Muscle of back (tissue), 11 donors: Measurements from ENCODE around the gene CACNA1G. TPM values are rescaled to one million over a fixed set of nuclear protein-coding genes. Genes with fewer than 3 reads are reported as not detected.

Experiments
- DNase-seq, 3 donors: peaks; one replicate each; pipeline versions ENCODE4 v3.0.0 to v3.0.0-alpha.2; 2013
- polyA plus RNA-seq, 10 donors: library from polyadenylated mRNA; unstranded; fragments of 120-200 nt; gene quantifications; one replicate each; pipeline ENCODE4 v1.2.1, GENCODE V29; 2013; ENCODE audit not compliant: insufficient read length in 10 of 10

The CACNA1G gene
- polyA plus RNA-seq, 10 donors = 6.4 to 15.2 (median 7.7) TPM

DNA sequence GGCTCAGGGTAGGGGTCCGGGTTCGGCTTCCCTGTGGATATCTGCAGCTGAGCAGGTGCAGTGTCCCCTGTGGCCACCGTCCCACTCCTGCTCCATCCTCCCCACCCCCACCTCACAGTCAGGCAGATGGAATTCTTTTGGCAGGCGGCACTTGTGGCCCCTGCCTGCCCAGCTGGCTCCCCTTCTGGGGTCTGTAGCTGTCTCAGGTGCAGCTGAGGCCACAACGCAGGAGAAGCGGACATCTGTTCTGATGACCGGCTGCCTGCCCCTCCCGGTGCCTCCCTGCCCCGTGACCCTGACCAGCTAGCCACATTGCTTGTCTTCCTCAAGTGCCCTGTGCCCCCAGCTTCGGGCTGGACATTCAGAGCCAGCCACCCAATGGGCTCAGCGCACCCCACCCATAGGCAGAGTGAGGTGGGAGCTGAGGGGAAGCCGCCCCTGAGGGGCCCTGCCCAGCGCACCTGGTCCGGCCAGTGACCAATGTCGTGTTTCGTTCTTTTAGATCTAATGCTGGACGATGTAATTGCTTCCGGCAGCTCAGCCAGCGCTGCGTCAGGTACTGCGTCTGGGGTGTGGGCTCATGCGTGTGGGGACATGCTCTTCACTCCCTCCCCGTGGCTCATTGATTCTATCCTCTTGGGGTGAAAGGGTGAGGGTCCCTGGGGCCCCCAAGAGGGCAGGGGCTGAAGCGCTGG lies 49.0 kb downstream of the CACNA1G start:
- DNase-seq = no peak

DNA sequence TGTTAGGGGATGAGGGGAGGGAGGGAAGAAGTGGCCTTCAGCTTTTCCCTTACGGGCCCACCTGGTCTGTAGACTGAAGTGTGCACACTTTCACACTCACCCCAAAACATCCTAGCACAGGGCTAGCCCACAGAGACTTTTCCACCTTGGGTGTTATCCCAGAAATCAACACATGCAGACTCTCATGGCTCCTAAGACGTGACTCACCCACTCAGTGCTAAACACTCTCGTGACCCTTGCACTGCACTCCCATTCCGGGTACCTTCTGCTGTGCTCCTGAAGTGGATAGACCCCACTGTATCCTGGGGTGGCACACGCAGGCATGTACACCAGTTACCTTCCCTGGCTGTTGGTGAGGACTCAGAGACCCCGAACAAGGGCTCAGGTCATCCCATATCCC lies 51.1 kb downstream of the CACNA1G start:
- DNase-seq = no peak

DNA sequence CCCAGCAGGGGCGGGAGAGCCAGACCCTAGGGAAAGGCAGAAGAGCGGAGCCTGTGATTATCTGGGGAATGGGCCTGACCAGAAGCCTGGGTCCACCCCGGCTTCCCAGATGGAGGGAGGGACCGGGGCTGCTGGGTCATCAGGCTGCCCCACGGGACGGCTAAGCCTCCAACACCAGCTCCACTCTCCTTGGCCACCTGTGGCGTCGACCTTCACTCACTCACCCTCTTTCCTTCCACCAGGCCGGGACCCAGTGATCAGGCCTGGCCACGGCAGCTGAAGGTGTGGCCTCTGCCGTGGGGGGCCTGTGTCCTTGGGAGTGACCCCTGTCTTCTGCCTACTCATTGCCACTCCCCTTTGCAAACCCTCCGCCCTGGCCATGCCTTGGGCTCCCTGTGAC lies 51.8 kb downstream of the CACNA1G start:
- no peak for DNase-seq

DNA sequence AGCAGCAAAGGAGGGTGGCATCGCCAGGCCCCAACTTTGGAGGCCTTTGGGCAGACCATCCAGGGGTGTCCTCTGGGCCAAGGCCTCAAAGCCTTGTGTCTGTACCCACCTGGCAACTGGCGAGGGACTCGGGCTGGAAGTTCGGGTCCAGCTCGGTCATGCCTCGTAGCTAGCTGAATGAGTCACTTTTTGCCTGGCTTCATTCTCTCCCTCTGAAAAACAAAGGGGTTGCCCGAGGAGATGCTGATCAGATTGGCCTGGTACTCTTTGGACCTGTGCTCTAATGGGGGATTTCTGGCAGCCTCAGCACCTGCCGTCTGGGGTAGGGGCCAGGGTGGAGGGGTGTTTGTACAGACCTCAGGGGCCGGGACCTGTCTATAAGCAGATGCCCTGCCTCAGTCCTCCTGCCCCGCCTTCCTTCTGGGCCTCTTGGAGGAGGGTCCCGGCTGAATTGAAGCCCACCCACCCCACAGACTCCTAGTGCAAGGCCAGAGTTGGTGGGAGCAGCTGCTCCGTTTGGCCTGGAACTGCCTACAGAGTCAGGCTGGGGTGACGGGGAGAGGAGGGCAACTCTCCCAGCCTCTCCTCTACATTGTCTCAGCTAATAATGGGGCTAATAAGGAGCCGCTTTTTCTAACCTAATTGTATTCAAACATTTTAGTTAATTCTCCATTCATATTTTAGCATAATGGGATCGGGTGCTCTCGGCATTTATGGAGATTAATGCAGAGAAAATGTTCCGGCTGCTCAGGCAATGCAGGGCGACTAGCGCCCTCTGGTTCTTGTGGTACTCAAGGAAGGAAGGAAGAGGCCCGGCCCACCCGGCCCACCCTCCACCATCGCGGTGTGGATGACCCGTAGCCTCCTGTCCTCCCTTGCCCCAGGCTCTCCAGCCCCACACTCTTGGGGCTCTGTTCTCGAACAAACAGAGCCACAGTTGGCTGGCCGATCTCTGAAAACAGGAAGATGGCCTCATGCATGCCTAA lies 52.8 kb downstream of the CACNA1G start:
- DNase-seq = peak in 1 of 3 donors; percentile 42

DNA sequence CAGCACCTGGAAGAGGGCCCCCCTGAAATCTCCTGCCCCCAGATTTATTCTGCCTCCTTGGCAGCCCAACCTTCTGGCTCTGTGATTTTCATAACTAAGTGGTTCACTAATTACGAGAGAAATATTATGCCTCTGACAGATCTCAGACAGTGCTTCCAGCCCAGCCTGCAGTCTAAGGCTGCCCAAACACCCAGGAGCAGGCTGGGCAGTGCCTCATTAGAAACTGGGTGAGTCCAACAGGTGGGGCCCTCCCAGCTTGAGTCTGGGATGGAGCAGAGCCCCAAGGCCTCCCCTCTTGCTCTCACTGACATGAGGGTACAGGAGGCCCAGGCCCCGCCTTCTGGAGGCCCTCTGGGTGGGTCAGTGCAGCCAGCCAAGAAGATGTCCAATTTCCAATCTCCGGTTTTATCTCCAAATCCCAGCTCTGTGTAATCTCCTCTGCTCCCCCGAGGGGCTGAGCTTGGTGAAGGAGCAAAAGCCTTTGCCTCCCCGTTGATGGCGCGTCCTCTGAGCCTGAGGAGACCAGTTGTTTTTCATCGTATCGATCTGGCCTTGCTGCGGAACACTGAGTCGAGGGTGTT lies 54.0 kb downstream of the CACNA1G start:
- no peak for DNase-seq

DNA sequence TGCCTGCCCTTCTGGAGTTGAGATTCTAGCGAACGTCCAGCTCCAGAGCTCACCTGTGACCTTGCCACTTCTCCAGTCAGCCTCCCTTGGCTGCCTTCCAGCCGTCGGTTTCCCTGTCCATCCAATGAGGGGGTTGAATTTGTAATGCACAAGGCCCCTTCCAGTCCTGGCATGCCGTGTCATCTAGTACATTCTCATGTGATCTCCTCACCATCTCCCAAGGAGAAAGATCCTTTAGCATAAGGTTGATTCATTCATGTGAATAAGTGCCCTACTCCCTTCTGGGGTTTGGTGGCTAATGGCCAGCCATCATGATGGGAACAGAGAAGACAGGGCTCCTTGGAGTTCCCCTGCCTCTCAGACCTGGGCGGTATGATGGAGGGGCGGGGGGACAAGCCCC lies 55.3 kb downstream of the CACNA1G start:
- no peak for DNase-seq

DNA sequence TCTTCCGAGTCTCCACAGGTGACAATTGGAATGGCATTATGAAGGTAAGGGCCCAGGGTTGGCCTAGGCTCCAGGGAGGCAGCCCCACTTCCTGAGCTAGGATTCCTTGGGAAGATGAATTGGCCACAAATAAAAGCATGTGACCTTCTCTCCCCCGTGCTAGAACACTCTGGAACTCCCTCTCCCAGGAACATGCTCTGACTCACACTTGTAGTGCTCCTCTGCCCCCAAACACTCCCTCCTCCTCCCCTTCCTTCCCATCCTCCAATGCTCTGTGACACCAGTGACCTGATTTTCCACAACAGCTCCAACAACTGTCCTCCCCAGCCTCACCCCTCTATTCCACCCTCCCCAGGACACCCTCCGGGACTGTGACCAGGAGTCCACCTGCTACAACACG lies 57.8 kb downstream of the CACNA1G start:
- DNase-seq = no peak

DNA sequence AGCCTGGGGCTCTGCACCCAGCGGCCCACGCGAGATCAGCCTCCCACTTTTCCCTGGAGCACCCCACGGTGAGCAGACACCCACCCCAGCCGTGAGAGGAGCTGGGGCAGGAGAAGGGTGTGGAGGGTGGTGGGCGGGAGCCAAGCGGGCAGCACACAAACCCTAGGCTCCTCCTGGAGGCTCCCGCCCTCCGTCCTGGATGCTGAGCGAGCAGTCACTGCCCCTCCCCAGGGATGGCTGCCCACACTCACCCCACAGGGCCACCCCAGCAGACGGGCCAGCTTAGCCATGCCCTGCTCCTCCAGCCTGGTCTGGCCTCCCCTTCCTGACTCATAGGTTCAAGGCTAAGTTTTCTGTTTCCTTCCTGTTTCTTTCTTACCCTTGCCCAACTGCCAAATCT lies 58.4 kb downstream of the CACNA1G start:
- no peak for DNase-seq

DNA sequence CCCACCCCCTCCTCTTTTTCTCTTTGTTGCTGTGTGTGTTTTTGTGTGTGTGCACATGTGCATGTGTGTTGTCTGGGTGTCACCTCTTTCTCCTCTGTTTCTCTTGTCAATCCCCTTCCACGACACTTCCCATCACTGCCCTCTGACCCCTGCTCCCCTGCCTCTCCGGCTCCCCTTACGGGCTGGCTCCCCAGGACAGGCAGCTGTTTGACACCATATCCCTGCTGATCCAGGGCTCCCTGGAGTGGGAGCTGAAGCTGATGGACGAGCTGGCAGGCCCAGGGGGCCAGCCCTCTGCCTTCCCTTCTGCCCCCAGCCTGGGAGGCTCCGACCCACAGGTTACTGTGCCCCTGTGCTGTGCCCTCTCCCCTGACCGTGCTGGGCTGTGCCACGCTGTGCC lies 59.0 kb downstream of the CACNA1G start:
- no peak for DNase-seq

DNA sequence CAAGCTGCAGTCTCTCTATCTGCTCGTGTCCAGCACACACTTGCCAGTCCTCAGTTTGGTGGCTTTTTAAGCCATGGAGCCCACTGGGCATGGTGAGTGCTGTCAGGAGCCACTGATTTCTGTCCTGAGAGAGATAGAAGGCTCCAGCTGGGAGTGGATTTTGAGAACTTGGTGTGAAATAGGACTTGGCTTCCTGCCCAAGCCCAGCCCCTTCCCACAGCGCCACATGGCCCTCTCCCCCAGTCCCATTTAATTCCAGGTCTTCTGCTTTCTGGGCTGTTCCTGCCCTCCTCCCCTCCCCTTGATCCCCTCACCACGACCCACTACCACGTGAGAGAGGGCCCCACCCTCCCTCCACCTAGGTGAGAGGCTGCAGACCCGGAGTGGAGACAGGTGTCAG lies 59.7 kb downstream of the CACNA1G start:
- no peak for DNase-seq

DNA sequence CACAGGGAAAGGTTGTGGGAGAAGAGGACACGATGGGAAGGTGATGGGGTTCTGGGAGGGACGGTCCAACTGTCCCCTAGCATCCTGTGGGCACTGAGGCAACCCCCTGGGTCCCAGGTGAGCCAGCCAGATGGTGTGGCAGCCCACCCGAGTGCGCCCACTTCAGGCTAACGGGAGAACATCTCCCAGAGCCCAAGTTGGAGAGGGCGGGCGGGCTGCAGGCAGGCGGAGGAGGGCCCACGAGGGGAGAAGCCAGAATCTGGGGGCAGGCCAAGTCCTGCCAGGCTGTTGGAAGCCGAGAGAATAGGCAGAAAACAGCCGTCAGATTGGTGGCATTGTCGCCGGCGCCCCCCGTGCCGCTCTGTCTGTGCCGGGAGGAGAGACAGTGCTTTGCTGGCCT lies 60.3 kb downstream of the CACNA1G start:
- DNase-seq = no peak

DNA sequence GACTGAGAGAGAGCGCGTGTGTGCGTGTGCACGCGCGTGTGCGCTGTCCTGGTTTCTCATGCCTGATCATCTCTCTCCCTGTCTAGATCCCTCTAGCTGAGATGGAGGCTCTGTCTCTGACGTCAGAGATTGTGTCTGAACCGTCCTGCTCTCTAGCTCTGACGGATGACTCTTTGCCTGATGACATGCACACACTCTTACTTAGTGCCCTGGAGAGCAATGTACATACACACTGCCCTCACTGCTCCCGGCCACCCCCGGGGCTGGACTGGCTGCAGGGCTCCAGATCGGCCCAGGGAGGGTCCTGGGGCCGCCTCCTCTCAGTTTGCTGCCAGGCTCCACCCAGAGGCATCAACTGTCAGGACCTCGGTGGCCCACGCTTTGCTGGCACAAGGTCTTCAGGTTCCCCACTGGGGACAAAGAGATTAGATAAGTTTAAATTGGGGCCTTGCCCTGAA lies 61.1 kb downstream of the CACNA1G start:
- no peak for DNase-seq

DNA sequence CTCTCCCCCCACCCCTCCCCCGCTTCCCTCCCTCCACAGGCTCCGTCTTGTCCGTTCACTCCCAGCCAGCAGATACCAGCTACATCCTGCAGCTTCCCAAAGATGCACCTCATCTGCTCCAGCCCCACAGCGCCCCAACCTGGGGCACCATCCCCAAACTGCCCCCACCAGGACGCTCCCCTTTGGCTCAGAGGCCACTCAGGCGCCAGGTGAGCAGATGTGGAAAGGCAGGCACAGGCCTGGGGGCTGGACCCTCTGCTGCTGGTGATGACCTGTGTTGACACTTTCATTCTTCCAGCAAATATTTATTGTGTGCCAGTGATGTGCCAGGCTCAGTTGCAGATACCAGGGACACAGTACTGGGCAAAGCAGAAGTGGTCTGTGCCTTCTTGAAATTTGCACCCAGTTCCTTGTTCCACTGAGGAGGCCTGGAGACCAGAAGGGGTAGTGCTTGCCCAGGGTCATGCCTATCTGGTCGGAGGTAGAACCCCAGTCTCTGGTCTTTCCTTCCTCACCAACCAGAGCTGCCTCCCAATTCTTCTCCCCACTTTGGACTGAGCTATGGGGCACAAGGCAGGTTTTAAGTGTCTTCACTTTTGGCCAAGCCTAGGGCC lies 63.9 kb downstream of the CACNA1G start:
- no peak for DNase-seq

DNA sequence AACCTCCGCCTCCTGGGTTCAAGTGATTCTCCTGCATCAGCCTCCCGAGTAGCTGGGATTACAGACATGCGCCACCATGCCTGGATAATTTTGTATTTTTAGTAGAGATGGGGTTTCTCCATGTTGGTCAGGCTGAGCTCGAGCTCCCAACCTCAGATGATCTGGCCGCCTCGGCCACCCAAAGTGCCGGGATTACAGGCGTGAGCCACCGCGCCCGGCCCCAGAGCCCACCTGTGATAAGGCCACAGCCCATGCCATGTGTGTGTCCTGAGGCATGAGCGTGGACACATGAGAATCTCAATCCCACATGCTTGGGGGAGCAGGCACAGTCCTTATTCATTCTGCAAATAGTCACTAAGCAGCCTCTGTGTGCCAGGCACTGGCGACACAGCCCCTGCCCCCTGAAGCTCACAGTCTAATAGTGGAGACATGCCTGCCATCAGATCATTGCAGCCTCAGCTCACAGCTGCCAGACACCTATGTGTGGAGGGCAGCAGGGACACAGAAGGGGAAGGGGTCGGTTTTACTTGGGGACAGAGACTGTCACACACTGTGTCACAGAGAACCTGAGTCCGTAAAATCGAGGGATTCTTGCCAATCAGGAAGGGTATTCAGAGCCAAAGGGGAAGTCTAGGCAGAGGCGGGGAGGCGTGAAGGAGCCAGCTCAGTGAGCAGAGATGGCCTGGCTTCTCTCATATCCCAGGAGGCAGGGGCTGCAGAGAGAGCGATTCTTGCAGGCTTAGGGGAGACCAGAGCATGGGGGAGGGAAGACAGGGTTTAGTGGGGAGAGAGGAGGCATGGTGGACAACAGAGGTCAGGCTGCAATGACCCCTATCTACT lies 64.7 kb downstream of the CACNA1G start:
- DNase-seq = no peak

DNA sequence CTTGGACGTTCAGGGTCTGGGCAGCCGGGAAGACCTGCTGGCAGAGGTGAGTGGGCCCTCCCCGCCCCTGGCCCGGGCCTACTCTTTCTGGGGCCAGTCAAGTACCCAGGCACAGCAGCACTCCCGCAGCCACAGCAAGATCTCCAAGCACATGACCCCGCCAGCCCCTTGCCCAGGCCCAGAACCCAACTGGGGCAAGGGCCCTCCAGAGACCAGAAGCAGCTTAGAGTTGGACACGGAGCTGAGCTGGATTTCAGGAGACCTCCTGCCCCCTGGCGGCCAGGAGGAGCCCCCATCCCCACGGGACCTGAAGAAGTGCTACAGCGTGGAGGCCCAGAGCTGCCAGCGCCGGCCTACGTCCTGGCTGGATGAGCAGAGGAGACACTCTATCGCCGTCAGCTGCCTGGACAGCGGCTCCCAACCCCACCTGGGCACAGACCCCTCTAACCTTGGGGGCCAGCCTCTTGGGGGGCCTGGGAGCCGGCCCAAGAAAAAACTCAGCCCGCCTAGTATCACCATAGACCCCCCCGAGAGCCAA lies 65.6 kb downstream of the CACNA1G start:
- DNase-seq = peak; percentile 53 to 82 (median 67)

DNA sequence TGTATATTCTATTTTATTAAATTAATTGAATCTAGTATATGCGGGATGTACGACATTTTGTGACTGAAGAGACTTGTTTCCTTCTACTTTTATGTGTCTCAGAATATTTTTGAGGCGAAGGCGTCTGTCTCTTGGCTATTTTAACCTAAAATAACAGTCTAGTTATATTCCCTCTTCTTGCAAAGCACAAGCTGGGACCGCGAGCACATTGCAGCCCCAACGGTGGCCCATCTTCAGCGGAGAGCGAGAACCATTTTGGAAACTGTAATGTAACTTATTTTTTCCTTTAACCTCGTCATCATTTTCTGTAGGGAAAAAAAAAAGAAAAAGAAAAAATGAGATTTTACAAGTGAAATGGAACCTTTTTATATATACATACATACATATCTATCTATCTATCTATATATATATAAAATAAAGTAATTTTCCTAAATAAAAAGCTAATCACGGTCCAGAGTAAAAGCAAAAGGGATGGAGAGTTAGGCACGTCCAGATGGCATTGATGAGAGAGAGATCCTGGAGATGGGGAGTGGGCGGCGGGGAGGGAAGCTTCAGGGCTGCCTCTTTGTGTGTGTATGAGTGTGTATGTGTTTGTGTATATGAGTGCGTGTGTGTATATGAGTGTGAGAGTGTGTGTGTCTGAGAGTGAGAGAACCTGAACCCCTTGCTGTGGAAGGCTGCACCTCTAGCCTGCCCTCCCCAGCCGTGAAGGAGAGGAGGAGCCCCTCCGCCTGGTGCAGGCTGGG lies 66.7 kb downstream of the CACNA1G start:
- DNase-seq = no peak

DNA sequence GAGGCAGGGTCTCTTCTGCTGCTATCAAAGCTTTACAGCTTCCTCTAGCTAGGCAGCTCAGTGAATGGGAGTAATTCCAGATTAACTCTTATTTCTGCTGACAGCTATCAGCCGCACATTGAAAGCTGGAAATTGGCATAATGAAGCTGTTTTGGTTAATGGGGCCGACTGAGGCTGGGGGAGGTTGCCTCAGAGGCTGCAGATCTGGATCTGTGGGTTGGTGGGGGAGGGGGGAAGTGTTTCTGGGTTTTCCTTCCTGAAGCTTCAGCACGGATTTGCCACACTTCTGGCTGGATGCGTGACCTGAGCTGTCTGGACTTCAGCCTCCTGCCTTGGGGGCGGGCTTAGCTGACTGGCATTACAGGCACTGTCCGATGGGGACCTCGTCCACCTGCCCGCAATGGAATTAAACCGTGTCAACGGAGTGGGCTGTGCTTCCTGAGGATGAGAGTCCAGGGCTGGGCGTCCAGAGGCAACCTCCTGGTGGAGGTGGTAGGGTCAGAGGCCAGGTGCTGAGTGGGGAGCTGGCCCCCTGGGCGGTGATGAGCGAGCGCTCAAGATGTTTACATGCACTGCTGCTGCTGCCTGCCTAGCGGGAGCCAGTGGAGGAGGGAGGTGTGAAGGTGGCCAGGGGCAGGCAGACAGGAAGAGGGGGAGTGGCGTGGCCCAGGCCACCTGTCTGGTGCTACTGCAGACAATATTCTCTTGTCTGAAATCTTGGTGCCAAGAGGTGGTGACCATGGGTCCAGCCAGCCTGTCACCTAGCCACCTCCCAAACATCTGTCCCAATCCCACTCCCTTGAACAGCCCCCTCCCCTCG lies 67.5 kb downstream of the CACNA1G start:
- DNase-seq = no peak

DNA sequence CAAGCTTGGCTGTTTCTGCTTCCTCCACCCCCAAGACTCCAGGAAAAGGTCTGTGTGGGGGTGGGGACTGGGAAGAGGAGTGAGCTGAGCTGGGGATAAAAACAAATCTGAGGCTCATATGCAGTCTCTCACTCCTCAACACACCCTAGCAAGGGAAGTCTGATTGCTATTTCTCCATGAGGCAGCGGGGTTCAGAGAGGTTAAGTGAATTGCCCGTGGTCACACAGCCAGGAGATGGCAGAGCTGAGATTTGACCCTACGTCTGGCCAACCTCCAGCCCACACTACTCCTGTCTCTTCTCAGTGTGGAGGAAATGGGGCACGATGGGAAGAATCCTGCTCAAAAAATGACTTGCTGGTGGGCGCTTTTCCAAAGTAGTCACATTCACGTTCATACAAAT lies 69.4 kb downstream of the CACNA1G start:
- DNase-seq = no peak

DNA sequence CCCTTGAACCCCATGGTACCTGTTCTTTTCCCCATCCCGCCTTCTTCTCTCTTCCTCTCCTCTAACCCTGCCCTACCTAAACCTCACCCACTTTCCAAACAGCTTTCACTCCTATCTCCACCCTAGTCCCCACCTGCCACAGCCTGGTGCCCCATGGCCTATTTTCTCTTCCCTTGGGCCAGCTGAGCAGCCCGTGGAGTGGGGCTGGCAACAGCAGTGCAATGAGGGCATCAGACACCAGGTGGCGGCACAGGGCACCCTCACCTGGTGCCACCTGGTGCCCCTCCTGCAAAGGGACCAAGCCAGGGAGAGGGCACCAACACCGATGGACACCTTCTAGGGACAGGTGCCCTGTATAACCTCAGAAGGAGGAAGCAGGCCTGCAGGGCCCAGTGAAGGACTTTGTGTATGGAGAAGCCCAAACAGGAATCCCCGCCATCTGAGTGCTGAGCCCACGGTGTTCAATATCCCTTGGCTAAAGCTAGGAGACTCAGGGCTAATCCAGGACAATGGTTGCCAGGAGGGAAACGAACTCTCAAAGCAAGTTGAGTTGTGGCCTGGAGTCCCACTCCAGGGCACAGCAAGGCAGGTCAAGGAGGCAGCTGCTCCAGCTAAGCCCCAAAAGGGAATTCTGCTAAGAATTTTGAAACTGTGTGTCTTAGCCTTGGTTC lies 70.1 kb downstream of the CACNA1G start:
- no peak for DNase-seq
